ENCODE results near the gene MRPL47.
"Not testable (repeated sequence)": the region's sequence is repeated elsewhere in the genome, so short reads cannot be mapped to it uniquely, and the experiment has no call there.

Gene MRPL47

GRCh38 chr3:179604321-179605078 is at the start of gene MRPL47, which contains the start of gene NDUFB5:
Gene MRPL47, minus strand, starts transcription at chr3:179604638. Its CDS starts 14 bp downstream, at chr3:179604624.
Gene NDUFB5, plus strand, starts transcription at chr3:179604794. Its CDS starts 22 bp downstream, at chr3:179604816.
- DNase-seq (ENCODE audit: low read depth): peak; percentile 98
- H3K4me3 ChIP-seq (ENCODE audit: low read depth, low read length): peak within 1 kb of the TSS; percentile 98
- TF ChIP-seq CTCF (conservative IDR thresholded peaks at IDR 0.05; ENCODE audit: low read depth, low read length): no peak

- peak; percentile 88 for DNase-seq (ENCODE audit: low read depth)
- no peak for TF ChIP-seq CTCF (conservative IDR thresholded peaks at IDR 0.05; ENCODE audit: low read depth, low read length)
- H3K4me3 ChIP-seq (ENCODE audit: low read depth, low read length): peak overlapping the region; percentile 93
Observed at GRCh38 chr3:179653096-179653797, 48.8 kb upstream of the MRPL47 start.

GRCh38 chr3:179652447-179653095 is 48.1 kb upstream of the MRPL47 start, which contains the start of gene USP13:
Gene USP13, plus strand, starts transcription at chr3:179653040. Its CDS starts 186 bp downstream, at chr3:179653226.
- TF ChIP-seq CTCF (conservative IDR thresholded peaks at IDR 0.05; ENCODE audit: low read depth, low read length): peak; percentile 20

GRCh38 chr3:179651687-179652446 is 47.4 kb upstream of the MRPL47 start:
- no peak for TF ChIP-seq CTCF (conservative IDR thresholded peaks at IDR 0.05; ENCODE audit: low read depth, low read length)
- peak overlapping the region; percentile 93 for H3K4me3 ChIP-seq (ENCODE audit: low read depth, low read length)
- DNase-seq (ENCODE audit: low read depth): no peak

More at GRCh38 chr3:179652447-179653095, 48.1 kb upstream of the MRPL47 start, which contains the start of gene USP13:
- DNase-seq (ENCODE audit: low read depth): peak; percentile 88
- peak within 1 kb of the TSS; percentile 93 for H3K4me3 ChIP-seq (ENCODE audit: low read depth, low read length)

GRCh38 chr3:179646177-179646576 is 41.7 kb upstream of the MRPL47 start:
- H3K4me3 ChIP-seq (ENCODE audit: low read depth, low read length): no peak overlapping the region
- no peak for TF ChIP-seq CTCF (conservative IDR thresholded peaks at IDR 0.05; ENCODE audit: low read depth, low read length)
- DNase-seq (ENCODE audit: low read depth): no peak

GRCh38 chr3:179643837-179644236 is 39.4 kb upstream of the MRPL47 start:
- not testable (repeated sequence) for DNase-seq (ENCODE audit: low read depth); H3K4me3 ChIP-seq (ENCODE audit: low read depth, low read length)

All from choroid plexus epithelial cell (primary cell).